NCI-H2081 (cell line): Measurements from ENCODE around the gene SLC39A10.
"Not testable (repeated sequence)": the region's sequence is repeated elsewhere in the genome, so short reads cannot be mapped to it uniquely, and the experiment has no call there.

Experiments used
- DNase-seq, 2 experiments: peaks; one replicate each; lab custom pipeline; 2025; lab: John Stamatoyannopoulos, UW

Gene SLC39A10

GRCh38 chr2:195646424-195646823 lies 10.6 kb upstream of the SLC39A10 start:
- DNase-seq: no peak

GRCh38 chr2:195647302-195647701 lies 9.7 kb upstream of the SLC39A10 start:
- DNase-seq: no peak

GRCh38 chr2:195648370-195648769 lies 8.7 kb upstream of the SLC39A10 start:
- not testable (repeated sequence) for DNase-seq

GRCh38 chr2:195648787-195649186 lies 8.2 kb upstream of the SLC39A10 start:
- no peak for DNase-seq

- no peak for DNase-seq
Measured at GRCh38 chr2:195649629-195650190, 7.3 kb upstream of the SLC39A10 start.

- no peak for DNase-seq
Measured at GRCh38 chr2:195651046-195651445, 6.0 kb upstream of the SLC39A10 start.

- DNase-seq: no peak
Measured at GRCh38 chr2:195652911-195653310, 4.1 kb upstream of the SLC39A10 start.

- DNase-seq: no peak
Measured at GRCh38 chr2:195656161-195656858, 716 bp upstream of the SLC39A10 start.

GRCh38 chr2:195657634-195658540 lies 861 bp downstream of the SLC39A10 start:
- peak; percentile 61 to 72 for DNase-seq

- peak; percentile 8 to 49 for DNase-seq
Measured at GRCh38 chr2:195658541-195658890, 1.5 kb downstream of the SLC39A10 start.

GRCh38 chr2:195659114-195659513 lies 2.1 kb downstream of the SLC39A10 start:
- no peak for DNase-seq

- DNase-seq: peak; percentile 71
Measured at GRCh38 chr2:195659982-195660890, 3.2 kb downstream of the SLC39A10 start.

GRCh38 chr2:195662138-195662537 lies 5.1 kb downstream of the SLC39A10 start:
- no peak for DNase-seq

- DNase-seq: no peak
Measured at GRCh38 chr2:195663007-195663406, 6.0 kb downstream of the SLC39A10 start.

GRCh38 chr2:195664528-195664927 lies 7.5 kb downstream of the SLC39A10 start:
- DNase-seq: no peak

GRCh38 chr2:195665153-195665552 lies 8.1 kb downstream of the SLC39A10 start:
- DNase-seq: not testable (repeated sequence)

GRCh38 chr2:195666113-195666712 lies 9.2 kb downstream of the SLC39A10 start:
- DNase-seq: no peak

GRCh38 chr2:195667974-195668373 lies 10.9 kb downstream of the SLC39A10 start:
- no peak for DNase-seq

GRCh38 chr2:195670191-195670590 lies 13.2 kb downstream of the SLC39A10 start:
- no peak for DNase-seq

GRCh38 chr2:195671563-195671962 lies 14.5 kb downstream of the SLC39A10 start:
- no peak for DNase-seq

- no peak for DNase-seq
Measured at GRCh38 chr2:195672674-195673073, 15.6 kb downstream of the SLC39A10 start.
